K562 (cell line): ENCODE measurements around the gene MZB1. TPM values are rescaled to one million over a fixed set of nuclear protein-coding genes. Genes with fewer than 3 reads are reported as not detected.

Source experiments
- ATF2 ChIP-seq: sonication (generic); formaldehyde crosslinking; IDR thresholded peaks from 2 replicates; pipeline ENCODE4 v1.8.1; 2022; ENCODE audit warnings: missing genetic modification reagents
- HDAC6 ChIP-seq: IDR thresholded peaks from 2 replicates; pipeline ENCODE4 v1.6.1; 2012; ENCODE audit warnings: low read depth, mild to moderate bottlenecking, control low read depth, inconsistent platforms, low read length, moderate library complexity
- NELFE ChIP-seq: IDR thresholded peaks from 2 replicates; pipeline ENCODE4 v1.6.1; 2011; ENCODE audit warnings: mild to moderate bottlenecking; ENCODE audit not compliant: insufficient read depth, insufficient read length
- TCFL5 ChIP-seq: fragments of 250-450 bp; sonication (Bioruptor Pico); conservative IDR thresholded peaks from 2 replicates; pipeline ENCODE4 v1.6.1; 2021; ENCODE audit warnings: mild to moderate bottlenecking, moderate library complexity, matching md5 sums
- ZNF277 ChIP-seq: fragments of 250-450 bp; sonication (Bioruptor Pico); IDR thresholded peaks from 2 replicates; pipeline ENCODE4 v1.8.0; 2022; ENCODE audit warnings: inconsistent platforms, mild to moderate bottlenecking, moderate library complexity, borderline replicate concordance
- ZNF644 ChIP-seq: fragments of 200-800 bp; sonication (Bioruptor generic); IDR thresholded peaks from 2 replicates; pipeline ENCODE4 v1.6.1; 2016; ENCODE audit warnings: low read depth, missing genetic modification characterization, missing compliant biosample characterization
- ZNF780A ChIP-seq: fragments of 250-450 bp; sonication (Bioruptor Pico); IDR thresholded peaks from 2 replicates; pipeline ENCODE4 v1.5.0; 2021; ENCODE audit warnings: mild to moderate bottlenecking
- polyA plus RNA-seq, 8 experiments: library from polyadenylated mRNA; depleted of rRNA in 4 of 8; stranded (reverse) in 5 of 8; unstranded in 3 of 8; fragments of >200 nt; fragmentation: Nextera tagmentation in 2 of 8; fragmentation: Illumina TruSeq in 1 of 8; extraction: Ambion mirVana in 2 of 8; extraction: Trizol in 1 of 8; gene quantifications; 2 replicates each; pipeline versions ENCODE4 v1.2.1 to v1.2.3, GENCODE V29; 2011 to 2014; ENCODE audit warnings: inconsistent platforms in 1 of 8, missing spikeins in 1 of 8
- total RNA-seq, 7 experiments: library from RNA; depleted of rRNA in 6 of 7; stranded (reverse); fragments of >200 nt in 6 of 7; fragmentation: Illumina TruSeq in 2 of 7; extraction: Trizol in 2 of 7; gene quantifications; 2 replicates each; pipeline versions ENCODE4 v1.2.1 to v1.2.3, GENCODE V29; 2011 to 2021; ENCODE audit warnings: low replicate concordance in 1 of 7
- TF ChIP-seq, protein P1 (sequence below), 3 experiments: fragments of 200-800 bp in 1 of 3; sonication (Bioruptor generic) in 1 of 3; sonication (generic) in 1 of 3; formaldehyde crosslinking in 1 of 3; IDR thresholded peaks; 2 replicates each; pipeline versions ENCODE4 v1.6.1 to v1.8.0; 2016 to 2022; ENCODE audit warnings: mild to moderate bottlenecking in 2 of 3, missing compliant biosample characterization in 2 of 3, missing genetic modification characterization in 2 of 3, missing genetic modification reagents in 1 of 3
- TF ChIP-seq, protein P2 (sequence below): fragments of 450-650 bp; IDR thresholded peaks from 2 replicates; pipeline ENCODE4 v1.6.1; 2016; ENCODE audit warnings: mild to moderate bottlenecking, moderate library complexity

Gene MZB1
- total and polyA plus RNA-seq, 9 of the 15 experiments (the other 6 are each of a cell fraction or from before 2014, with no cell fraction given) = 0.13 to 0.31 TPM; not detected in 7

DNA sequence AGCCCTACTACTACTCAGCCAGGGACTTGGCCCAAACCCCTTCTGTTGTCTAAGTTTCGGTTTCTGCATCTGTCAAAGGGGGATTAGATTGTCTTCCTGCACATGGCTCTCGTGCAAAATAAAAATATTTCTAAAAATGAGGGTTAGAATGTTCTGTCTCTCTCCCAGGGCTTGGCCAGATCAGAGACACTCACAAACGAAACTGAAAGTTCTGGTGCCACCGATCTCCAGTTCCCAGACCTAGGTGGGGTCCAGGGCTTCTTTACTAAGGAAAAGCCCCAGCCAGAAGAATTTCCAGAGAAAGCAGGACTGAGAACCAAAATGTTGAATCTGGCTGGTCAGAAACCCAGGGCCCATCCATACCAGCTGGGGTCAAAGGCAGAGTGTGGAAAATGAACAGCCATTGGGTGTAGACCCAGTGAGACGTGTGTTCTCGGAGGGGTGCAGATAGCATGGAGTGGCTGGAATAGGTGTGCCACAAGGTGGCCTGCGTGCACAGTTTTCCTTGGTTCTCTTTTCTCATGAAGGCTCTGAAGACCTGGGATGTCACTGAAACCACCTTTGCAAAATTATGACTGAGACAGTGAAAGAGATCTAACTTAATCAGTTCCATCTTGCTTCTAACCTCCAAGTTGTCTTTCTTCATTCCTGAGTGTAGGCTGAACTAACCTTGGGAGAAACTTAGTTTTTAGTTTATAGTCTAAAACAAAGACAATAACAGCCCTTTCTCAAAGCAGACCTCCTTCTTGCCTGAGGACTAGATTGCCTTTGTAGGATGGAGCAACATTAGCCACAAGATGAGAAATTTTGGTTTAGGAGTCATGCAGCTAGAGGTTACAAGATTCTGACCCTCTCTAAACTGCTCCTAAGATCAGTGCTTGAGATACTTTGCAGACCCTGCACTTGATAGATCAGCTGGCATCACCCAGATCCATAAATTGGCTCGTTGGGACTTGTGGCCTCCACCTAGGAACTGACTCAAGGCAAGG, 4.4 kb downstream of the MZB1 start (continued):
- TF ChIP-seq HDAC6 (no peak), ZNF780A (CRISPR knock-in tag) (no peak), ATF2 (CRISPR knock-in tag) (no peak), TCFL5 (CRISPR knock-in tag) (no peak), ZNF644 (tag) (0 out of 2 replicates have a peak, but pooled peaks have one; percentile 48), NELFE (no peak), ZNF277 (CRISPR knock-in tag) (no peak)
- TF ChIP-seq, protein P1, sequence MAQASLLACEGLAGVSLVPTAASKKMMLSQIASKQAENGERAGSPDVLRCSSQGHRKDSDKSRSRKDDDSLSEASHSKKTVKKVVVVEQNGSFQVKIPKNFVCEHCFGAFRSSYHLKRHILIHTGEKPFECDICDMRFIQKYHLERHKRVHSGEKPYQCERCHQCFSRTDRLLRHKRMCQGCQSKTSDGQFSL (CRISPR knock-in tag; IDR thresholded peaks at IDR 0.05) = no peak
- TF ChIP-seq, protein P1 (tag; IDR thresholded peaks at IDR 0.05) = no peak
- TF ChIP-seq, protein P2, sequence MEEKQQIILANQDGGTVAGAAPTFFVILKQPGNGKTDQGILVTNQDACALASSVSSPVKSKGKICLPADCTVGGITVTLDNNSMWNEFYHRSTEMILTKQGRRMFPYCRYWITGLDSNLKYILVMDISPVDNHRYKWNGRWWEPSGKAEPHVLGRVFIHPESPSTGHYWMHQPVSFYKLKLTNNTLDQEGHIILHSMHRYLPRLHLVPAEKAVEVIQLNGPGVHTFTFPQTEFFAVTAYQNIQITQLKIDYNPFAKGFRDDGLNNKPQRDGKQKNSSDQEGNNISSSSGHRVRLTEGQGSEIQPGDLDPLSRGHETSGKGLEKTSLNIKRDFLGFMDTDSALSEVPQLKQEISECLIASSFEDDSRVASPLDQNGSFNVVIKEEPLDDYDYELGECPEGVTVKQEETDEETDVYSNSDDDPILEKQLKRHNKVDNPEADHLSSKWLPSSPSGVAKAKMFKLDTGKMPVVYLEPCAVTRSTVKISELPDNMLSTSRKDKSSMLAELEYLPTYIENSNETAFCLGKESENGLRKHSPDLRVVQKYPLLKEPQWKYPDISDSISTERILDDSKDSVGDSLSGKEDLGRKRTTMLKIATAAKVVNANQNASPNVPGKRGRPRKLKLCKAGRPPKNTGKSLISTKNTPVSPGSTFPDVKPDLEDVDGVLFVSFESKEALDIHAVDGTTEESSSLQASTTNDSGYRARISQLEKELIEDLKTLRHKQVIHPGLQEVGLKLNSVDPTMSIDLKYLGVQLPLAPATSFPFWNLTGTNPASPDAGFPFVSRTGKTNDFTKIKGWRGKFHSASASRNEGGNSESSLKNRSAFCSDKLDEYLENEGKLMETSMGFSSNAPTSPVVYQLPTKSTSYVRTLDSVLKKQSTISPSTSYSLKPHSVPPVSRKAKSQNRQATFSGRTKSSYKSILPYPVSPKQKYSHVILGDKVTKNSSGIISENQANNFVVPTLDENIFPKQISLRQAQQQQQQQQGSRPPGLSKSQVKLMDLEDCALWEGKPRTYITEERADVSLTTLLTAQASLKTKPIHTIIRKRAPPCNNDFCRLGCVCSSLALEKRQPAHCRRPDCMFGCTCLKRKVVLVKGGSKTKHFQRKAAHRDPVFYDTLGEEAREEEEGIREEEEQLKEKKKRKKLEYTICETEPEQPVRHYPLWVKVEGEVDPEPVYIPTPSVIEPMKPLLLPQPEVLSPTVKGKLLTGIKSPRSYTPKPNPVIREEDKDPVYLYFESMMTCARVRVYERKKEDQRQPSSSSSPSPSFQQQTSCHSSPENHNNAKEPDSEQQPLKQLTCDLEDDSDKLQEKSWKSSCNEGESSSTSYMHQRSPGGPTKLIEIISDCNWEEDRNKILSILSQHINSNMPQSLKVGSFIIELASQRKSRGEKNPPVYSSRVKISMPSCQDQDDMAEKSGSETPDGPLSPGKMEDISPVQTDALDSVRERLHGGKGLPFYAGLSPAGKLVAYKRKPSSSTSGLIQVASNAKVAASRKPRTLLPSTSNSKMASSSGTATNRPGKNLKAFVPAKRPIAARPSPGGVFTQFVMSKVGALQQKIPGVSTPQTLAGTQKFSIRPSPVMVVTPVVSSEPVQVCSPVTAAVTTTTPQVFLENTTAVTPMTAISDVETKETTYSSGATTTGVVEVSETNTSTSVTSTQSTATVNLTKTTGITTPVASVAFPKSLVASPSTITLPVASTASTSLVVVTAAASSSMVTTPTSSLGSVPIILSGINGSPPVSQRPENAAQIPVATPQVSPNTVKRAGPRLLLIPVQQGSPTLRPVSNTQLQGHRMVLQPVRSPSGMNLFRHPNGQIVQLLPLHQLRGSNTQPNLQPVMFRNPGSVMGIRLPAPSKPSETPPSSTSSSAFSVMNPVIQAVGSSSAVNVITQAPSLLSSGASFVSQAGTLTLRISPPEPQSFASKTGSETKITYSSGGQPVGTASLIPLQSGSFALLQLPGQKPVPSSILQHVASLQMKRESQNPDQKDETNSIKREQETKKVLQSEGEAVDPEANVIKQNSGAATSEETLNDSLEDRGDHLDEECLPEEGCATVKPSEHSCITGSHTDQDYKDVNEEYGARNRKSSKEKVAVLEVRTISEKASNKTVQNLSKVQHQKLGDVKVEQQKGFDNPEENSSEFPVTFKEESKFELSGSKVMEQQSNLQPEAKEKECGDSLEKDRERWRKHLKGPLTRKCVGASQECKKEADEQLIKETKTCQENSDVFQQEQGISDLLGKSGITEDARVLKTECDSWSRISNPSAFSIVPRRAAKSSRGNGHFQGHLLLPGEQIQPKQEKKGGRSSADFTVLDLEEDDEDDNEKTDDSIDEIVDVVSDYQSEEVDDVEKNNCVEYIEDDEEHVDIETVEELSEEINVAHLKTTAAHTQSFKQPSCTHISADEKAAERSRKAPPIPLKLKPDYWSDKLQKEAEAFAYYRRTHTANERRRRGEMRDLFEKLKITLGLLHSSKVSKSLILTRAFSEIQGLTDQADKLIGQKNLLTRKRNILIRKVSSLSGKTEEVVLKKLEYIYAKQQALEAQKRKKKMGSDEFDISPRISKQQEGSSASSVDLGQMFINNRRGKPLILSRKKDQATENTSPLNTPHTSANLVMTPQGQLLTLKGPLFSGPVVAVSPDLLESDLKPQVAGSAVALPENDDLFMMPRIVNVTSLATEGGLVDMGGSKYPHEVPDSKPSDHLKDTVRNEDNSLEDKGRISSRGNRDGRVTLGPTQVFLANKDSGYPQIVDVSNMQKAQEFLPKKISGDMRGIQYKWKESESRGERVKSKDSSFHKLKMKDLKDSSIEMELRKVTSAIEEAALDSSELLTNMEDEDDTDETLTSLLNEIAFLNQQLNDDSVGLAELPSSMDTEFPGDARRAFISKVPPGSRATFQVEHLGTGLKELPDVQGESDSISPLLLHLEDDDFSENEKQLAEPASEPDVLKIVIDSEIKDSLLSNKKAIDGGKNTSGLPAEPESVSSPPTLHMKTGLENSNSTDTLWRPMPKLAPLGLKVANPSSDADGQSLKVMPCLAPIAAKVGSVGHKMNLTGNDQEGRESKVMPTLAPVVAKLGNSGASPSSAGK = 0 out of 2 replicates have a peak, but pooled peaks have one; percentile 32
